Subcutaneous abdominal adipose tissue (tissue), 5 donors: ENCODE measurements around the gene ZDHHC1.

Experiments
- H3K27ac ChIP-seq: one replicate; pipeline ENCODE4 v1.7.0; 2013; ENCODE audit warnings: low read depth, mild to moderate bottlenecking, inconsistent platforms, low read length, moderate library complexity
- H3K27me3 ChIP-seq, 5 donors: one replicate each; pipeline ENCODE4 v1.7.0; 2013; ENCODE audit warnings: low read length in 5 of 5, inconsistent platforms in 1 of 5; ENCODE audit not compliant: control insufficient read depth in 5 of 5, insufficient read depth in 4 of 5
- H3K36me3 ChIP-seq, 5 donors: one replicate each; pipeline ENCODE4 v1.7.0; 2013; ENCODE audit warnings: low read length in 5 of 5; ENCODE audit not compliant: control insufficient read depth in 5 of 5, insufficient read depth in 5 of 5
- H3K4me1 ChIP-seq, 5 donors: one replicate each; pipeline ENCODE4 v1.7.0; 2013; ENCODE audit warnings: low read length in 5 of 5, mild to moderate bottlenecking in 3 of 5, moderate library complexity in 1 of 5; ENCODE audit not compliant: control insufficient read depth in 5 of 5, insufficient read depth in 5 of 5
- H3K4me3 ChIP-seq, 5 donors: one replicate each; pipeline ENCODE4 v1.7.0; 2013; ENCODE audit warnings: low read length in 5 of 5, low read depth in 1 of 5
- H3K9ac ChIP-seq, 5 donors: one replicate each; pipeline ENCODE4 v1.7.0; 2013; ENCODE audit warnings: low read length in 5 of 5, mild to moderate bottlenecking in 4 of 5, moderate library complexity in 3 of 5
- H3K9me3 ChIP-seq, 5 donors: one replicate each; pipeline ENCODE4 v1.7.0; 2013; ENCODE audit warnings: low read length in 5 of 5; ENCODE audit not compliant: control insufficient read depth in 5 of 5
- donor health status: healthy.
- donor health status: healthy.
- donor health status: healthy.
- donor health status: healthy.
- donor health status: healthy.

The ZDHHC1 gene

GRCh38 chr16:67449336-67449735, 33.1 kb upstream of the ZDHHC1 start:
- H3K9ac ChIP-seq, result peak overlapping the region in 2 of 5 donors; percentile 27 to 30

GRCh38 chr16:67448580-67448979, 32.3 kb upstream of the ZDHHC1 start:
- Histone ChIP-seq H3K4me3 (no peak overlapping the region), H3K4me1 (peaks cover 24 to 80% (median 73%) of the 10 kb centered on the region in 5 donors), H3K9ac (no peak overlapping the region), H3K36me3 (peaks cover 0 to 69% (median 25%) of the 10 kb centered on the region in 5 donors), H3K9me3 (no peaks in the 10 kb centered on the region), H3K27me3 (no peaks in the 10 kb centered on the region), H3K27ac (no peak overlapping the region)

More at GRCh38 chr16:67449336-67449735, 33.1 kb upstream of the ZDHHC1 start:
- Histone ChIP-seq H3K9me3 (no peaks in the 10 kb centered on the region), H3K4me3 (no peak overlapping the region), H3K36me3 (peaks cover 0 to 63% (median 25%) of the 10 kb centered on the region in 5 donors), H3K4me1 (peaks cover 21 to 73% (median 66%) of the 10 kb centered on the region in 5 donors), H3K27me3 (no peaks in the 10 kb centered on the region), H3K27ac (no peak overlapping the region)

- no peak overlapping the region for H3K27ac ChIP-seq
- no peaks in the 10 kb centered on the region for H3K27me3 ChIP-seq
- peak overlapping the region in 3 of 5 donors; percentile 45 to 57 (median 53) for H3K9ac ChIP-seq
- H3K9me3 ChIP-seq, result no peaks in the 10 kb centered on the region
- peaks cover 0 to 69% (median 22%) of the 10 kb centered on the region in 5 donors for H3K36me3 ChIP-seq
- H3K4me1 ChIP-seq, result peaks cover 28 to 90% (median 83%) of the 10 kb centered on the region in 5 donors
- H3K4me3 ChIP-seq, result no peak overlapping the region
Observed at GRCh38 chr16:67447508-67448076, 31.3 kb upstream of the ZDHHC1 start.

GRCh38 chr16:67446968-67447507, 30.8 kb upstream of the ZDHHC1 start:
- Histone ChIP-seq H3K4me1 (peaks cover 28 to 93% (median 85%) of the 10 kb centered on the region in 5 donors), H3K27me3 (no peaks in the 10 kb centered on the region), H3K4me3 (no peak overlapping the region), H3K9ac (peak overlapping the region in 4 of 5 donors; percentile 14 to 57 (median 49)), H3K36me3 (peaks cover 0 to 68% (median 18%) of the 10 kb centered on the region in 5 donors), H3K27ac (no peak overlapping the region), H3K9me3 (no peaks in the 10 kb centered on the region)

GRCh38 chr16:67445913-67446907, 29.9 kb upstream of the ZDHHC1 start:
- H3K4me1 ChIP-seq, result peaks cover 26 to 93% (median 80%) of the 10 kb centered on the region in 5 donors
- H3K9me3 ChIP-seq, result no peaks in the 10 kb centered on the region
- H3K36me3 ChIP-seq, result peaks cover 0 to 68% (median 14%) of the 10 kb centered on the region in 5 donors
- H3K27me3 ChIP-seq, result no peaks in the 10 kb centered on the region
- no peak overlapping the region for H3K4me3 ChIP-seq
- H3K27ac ChIP-seq, result no peak overlapping the region
- peak overlapping the region in 4 of 5 donors; percentile 14 to 57 (median 40) for H3K9ac ChIP-seq

- Histone ChIP-seq H3K4me3 (no peak overlapping the region), H3K9me3 (no peaks in the 10 kb centered on the region), H3K27me3 (no peaks in the 10 kb centered on the region), H3K36me3 (peaks cover 0 to 68% (median 20%) of the 10 kb centered on the region in 5 donors), H3K4me1 (peaks cover 26 to 86% (median 73%) of the 10 kb centered on the region in 5 donors), H3K27ac (no peak overlapping the region), H3K9ac (peak overlapping the region in 2 of 5 donors; percentile 28 to 57)
Observed at GRCh38 chr16:67445441-67445912, 29.2 kb upstream of the ZDHHC1 start.

GRCh38 chr16:67445126-67445426, 28.8 kb upstream of the ZDHHC1 start:
- no peaks in the 10 kb centered on the region for H3K9me3 ChIP-seq
- H3K36me3 ChIP-seq, result peaks cover 0 to 68% (median 23%) of the 10 kb centered on the region in 5 donors
- no peak overlapping the region for H3K27ac ChIP-seq
- peak overlapping the region in 1 of 5 donors; percentile 28 for H3K9ac ChIP-seq
- no peak overlapping the region for H3K4me3 ChIP-seq
- peaks cover 26 to 82% (median 69%) of the 10 kb centered on the region in 5 donors for H3K4me1 ChIP-seq
- no peaks in the 10 kb centered on the region for H3K27me3 ChIP-seq

- Histone ChIP-seq H3K27ac (no peak overlapping the region), H3K4me3 (no peak overlapping the region), H3K4me1 (peaks cover 26 to 76% (median 63%) of the 10 kb centered on the region in 5 donors), H3K36me3 (peaks cover 0 to 67% (median 27%) of the 10 kb centered on the region in 5 donors), H3K27me3 (no peaks in the 10 kb centered on the region), H3K9ac (no peak overlapping the region), H3K9me3 (no peaks in the 10 kb centered on the region)
Observed at GRCh38 chr16:67444259-67445125, 28.2 kb upstream of the ZDHHC1 start.

- Histone ChIP-seq H3K36me3 (peaks cover 0 to 77% (median 39%) of the 10 kb centered on the region in 5 donors), H3K4me3 (no peak overlapping the region), H3K27ac (no peak overlapping the region), H3K9ac (no peak overlapping the region), H3K4me1 (peaks cover 22 to 69% (median 59%) of the 10 kb centered on the region in 5 donors), H3K9me3 (no peaks in the 10 kb centered on the region), H3K27me3 (no peaks in the 10 kb centered on the region)
Observed at GRCh38 chr16:67443265-67443664, 27.0 kb upstream of the ZDHHC1 start.
